CD4-positive, alpha-beta T cell treated with Interleukin-17A for 1 hour (primary cell): ENCODE results near the gene ACAD10.
"Not testable (repeated sequence)": the region's sequence is repeated elsewhere in the genome, so short reads cannot be mapped to it uniquely, and the experiment has no call there.

ENCODE experiments used
- DNase-seq: peaks from one replicate; pipeline ENCODE4 v3.0.0-alpha.2; 2020

ACAD10 gene

DNA sequence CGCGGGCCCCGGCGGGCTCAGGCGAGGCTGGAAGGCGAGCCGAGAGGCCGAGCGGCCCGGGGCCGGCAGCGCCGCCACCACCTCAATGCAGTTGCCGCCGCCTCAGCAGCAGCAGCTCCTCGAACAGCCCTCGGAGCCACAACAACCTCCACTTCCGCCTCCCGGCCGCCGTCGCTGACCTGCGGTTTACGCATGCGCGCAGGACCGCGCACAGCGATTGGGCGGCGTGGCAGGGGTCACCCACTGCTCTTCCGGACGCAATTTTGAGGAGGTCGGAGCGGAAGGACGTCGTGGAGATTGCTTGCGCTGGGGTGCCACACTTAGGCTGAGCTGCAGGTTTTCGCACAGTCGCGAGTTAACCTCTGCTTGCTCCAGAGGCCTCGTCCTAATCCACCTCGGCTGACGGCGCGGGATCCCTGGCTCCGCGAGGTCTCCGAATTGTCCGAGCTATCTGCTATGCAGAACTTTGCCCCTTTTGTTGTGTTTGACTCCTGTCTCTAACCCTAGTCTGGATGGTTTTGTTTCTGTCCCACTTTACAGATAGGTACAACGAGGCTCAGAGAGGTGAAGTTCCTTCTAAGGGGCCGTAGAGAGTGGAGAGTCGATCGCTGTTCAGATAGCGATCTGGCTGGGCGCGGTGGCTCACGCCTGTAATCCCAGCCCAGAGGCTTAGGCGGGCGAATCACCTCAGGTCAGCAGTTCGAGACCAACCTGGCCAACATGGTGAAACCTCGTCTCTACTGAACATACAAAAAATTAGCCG, at the start of gene ACAD10, which contains the start of gene BRAP:
Gene ACAD10, plus strand, starts transcription at position 243 of the 763 bp plus-strand sequence. CDS start 6,657 bp downstream, outside the sequence.
Gene BRAP, minus strand, starts transcription at position 146 of the 763 bp plus-strand sequence. CDS start 164 bp downstream, outside the sequence.
- DNase-seq, result peak; percentile 96

DNA sequence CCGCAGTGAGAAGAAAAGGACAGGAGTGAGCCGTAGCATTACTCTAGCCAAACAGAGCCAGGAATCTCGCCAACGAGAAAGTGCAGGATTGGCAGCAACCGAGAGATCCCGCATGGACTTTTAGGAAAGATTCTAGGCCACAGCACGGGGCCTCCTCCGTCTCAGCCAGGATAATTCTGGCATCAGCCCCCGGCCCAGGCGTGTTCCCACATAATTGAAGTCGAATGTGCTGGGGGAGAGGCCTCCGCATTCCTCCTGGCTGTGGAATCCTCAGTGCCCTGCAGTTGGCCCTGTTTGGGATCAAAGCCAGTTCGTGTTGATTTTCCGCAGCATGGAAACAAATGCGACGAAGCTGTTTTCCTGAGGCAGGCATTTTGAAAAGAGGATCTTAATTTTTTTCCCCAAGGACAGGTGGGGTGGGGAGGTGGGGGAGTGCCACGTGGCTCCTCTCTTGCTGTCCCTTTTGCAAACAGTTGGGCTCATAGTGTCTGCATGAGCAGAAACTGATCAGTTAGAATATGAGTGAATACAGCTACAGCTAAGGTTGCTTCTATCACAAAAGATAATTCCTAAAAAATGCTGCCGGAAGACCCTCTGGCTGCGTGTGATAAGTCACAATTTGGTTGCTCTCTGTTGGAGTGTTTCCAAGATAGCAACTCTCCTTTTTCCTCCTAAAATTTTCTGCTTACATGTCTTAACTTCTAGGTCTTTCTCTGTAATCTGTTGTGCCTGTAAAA, 49.5 kb upstream of the ACAD10 start:
- no peak for DNase-seq

DNA sequence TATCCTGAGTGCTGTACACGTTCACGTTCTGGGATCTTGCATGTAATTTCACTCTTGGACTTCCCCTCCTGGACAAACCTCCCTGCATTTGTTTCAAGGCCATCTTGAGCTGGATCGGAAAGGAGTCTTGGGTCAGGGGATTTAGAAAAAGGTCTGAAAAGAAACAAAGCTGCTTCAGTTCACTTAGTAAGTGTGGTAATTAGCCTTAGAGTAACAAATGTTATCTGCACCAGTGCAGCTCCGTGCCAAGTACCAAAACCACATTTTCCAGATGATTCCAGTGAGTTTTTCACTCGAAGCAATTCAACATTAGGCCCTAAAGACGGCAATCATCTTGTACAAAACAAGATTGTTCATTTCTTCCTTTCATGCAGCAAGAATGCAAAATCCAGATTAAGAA, 47.3 kb upstream of the ACAD10 start:
- DNase-seq, result no peak

DNA sequence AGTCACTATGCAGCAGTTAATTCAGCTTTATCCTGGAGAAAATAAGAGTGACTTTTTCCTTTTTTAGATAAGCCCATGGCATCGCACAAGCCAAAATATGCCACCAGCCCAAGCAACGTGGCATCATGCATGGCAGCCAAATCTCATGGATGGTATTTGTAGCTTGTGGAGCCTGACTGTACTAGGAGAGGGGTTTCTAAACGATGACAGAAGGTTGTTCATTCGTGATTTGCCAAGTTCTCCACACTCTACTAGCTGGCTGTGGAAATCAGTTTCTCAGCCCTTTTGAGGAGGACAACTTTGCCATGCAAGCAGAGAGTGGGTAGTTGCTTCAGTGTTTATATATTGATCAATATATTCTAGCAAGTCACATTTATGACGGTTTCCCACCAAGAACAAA, 45.3 kb upstream of the ACAD10 start:
- DNase-seq, result no peak

DNA sequence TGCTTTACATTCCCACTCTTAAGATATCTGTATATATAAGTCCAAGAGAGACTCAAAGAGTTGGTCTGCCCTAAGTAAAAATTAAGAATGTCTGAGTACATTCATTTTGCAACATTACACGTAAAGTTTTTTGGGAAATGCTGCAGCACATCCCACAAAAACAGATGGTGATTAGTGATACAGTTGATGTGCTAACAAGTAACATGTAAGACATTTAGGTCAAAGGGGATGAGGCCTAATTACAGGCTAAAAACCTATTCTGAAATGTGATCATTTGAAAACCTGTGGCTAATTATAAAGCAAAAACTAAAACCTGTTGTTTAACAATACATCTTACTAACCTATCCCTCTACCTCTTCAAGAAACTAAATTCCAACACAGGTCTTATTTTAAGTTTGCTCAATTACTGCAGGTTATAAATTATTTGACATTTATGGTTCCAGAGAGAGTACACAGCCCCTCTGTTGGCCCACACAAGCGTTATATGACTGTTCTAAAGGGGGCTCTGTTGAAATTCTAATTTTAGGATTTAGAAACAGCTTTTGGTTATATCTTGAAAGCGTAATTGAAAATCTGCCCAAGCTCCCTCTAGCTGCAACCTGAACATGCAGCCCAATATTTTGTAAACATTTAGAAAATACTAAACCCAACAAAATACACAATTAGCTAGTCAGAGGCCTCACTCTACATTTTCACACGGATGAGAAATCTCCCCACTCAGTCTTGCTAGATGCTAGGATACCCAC, 43.0 kb upstream of the ACAD10 start:
- DNase-seq, result no peak

DNA sequence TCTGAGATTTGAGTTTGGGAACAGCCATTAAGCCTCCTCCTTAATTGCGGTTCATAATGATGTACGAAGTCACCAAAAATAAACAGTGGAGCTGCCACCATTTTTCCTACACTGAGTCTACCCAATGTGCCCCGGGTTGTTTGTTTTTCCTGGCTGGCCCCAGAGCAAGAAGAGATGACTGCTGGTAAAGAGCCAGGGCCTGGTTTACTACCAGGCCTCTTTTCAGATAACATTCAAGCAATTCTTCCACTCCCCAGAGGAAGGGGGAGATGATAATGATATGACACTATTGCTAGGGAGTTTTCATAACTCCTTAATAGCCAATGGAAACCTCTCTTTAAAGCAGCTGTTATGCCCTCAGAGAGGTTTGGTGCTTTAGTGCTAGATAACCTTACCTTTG, 42.4 kb upstream of the ACAD10 start:
- DNase-seq, result no peak

DNA sequence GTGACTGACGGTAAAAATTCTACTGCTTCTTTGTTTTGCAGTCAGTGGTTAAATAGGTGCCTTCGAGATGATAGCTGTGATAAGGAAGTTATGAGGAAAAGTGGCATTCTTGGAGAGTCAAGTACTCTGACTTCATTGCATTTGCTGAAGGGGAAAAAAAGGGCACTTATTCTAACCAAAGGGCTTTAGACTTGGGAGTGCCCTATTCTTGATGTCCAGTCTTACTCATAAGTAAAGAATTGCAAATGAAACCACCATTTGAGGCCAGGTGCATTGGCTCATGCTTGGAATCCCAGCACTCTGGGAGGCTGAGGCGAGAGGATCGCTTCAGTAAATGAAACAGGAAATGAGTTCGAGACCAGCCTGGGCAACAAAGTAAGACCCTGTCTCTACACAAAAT, 40.4 kb upstream of the ACAD10 start:
- no peak for DNase-seq

DNA sequence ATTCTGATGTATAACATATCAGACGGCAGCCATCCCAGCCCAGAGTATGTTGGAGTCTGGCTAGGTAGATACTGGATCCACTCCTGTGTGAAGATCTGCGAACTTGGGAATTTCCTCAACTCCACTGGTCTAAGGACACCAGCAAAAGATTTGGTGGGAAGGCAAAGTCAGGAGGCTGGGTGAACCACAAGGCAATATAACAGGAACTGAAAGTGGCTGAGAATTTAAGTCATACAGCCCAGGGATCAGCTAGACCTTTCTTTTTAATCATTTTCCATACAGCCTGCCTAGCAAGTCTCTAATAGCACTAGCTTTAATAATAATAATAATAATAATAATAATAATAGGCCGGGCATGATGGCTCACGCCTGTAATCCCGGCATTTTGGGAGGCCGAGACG, 34.9 kb upstream of the ACAD10 start:
- no peak for DNase-seq

DNA sequence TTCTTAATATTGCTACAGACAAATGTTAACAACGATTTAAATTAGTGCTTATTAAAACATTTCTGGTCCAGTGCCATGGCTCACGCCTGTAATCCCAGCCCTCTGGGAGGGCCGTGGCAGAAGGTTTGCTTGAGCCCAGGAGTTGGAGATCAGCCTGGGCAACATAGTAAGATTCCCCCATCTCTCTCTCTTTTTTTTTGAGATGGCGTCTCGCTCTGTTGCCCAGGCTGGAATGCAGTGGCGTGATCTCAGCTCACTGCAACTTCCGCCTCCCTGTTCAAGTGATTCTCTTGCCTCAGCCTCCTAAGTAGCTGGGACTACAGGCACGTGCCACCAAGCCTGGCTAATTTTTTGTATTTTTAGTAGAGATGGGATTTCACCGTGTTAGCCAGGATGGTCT, 33.3 kb upstream of the ACAD10 start:
- not testable (repeated sequence) for DNase-seq

DNA sequence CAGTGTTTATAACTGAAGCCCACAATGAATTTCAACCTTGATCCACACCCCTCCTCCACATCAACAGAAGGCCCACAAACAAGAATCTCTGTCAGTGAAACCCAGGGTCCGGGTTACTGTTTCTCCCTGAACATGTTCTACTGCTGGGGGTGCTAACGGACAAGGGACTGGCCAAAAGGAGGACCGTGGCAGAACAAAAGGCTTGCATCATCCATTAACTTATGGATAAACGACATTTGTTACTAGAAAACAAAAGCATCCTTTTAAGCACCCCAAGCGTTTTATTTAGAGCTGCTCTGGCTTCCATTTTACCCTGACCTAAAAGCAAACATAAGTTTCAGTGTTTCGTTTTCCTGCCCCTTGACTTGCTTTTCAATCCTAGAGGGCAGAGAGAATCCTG, 32.3 kb upstream of the ACAD10 start:
- DNase-seq, result no peak

DNA sequence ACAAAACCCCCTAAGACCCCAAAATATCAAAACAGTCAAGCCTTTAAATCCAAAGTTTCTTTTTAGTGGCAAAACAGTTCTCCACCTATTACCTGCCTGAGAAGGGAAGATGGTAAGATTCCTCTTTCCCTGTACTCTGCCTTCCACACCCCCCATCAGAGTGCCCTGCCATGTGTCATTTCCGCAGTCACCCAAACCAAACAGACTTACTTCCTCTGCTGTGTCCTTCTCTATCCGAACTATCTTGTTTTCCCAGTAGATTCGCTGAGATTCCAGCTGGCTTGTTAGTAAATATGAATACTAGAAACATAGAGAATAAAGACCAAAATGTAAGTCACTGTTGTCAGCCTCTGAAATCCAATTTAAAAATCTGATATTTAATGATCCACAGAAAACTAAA, 30.5 kb upstream of the ACAD10 start:
- DNase-seq, result no peak

DNA sequence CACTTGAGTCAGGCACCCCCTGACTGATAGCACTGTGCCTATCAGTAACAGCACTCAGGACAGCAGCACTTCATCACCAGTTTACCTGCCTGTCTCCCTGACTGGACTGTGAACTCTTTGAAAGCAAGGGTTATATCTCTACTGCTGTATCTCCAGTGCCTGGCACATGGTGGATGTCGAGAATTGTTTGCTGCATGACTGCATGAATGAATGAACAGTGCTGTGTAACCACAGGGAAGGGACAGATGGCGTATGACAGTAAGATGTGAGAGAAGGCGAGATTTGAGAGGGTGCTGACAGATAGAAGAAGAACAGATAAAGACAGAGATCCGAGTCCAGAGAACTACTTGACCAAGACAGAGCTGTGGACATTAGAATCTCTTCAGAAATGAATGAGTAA, 29.8 kb upstream of the ACAD10 start:
- DNase-seq, result no peak

DNA sequence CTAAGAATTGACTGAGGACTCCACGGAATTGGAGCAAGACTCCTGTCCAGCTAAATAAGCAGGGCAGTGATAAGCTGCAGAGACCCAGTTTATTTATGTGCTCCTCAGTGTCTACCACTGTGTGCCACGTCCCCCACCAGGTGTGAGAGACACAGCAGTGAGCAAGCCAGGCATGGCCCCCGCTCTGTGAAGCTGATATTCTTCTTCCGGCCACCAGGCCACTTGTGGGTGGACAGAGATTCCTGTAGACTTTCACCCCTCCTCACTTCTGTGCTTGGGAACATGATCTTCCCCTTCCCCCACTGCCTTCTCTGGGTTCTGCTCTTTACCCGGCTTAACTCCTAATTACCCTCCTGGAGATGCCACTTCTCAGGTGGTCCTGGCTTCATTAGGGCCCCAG, 21.4 kb upstream of the ACAD10 start:
- no peak for DNase-seq

DNA sequence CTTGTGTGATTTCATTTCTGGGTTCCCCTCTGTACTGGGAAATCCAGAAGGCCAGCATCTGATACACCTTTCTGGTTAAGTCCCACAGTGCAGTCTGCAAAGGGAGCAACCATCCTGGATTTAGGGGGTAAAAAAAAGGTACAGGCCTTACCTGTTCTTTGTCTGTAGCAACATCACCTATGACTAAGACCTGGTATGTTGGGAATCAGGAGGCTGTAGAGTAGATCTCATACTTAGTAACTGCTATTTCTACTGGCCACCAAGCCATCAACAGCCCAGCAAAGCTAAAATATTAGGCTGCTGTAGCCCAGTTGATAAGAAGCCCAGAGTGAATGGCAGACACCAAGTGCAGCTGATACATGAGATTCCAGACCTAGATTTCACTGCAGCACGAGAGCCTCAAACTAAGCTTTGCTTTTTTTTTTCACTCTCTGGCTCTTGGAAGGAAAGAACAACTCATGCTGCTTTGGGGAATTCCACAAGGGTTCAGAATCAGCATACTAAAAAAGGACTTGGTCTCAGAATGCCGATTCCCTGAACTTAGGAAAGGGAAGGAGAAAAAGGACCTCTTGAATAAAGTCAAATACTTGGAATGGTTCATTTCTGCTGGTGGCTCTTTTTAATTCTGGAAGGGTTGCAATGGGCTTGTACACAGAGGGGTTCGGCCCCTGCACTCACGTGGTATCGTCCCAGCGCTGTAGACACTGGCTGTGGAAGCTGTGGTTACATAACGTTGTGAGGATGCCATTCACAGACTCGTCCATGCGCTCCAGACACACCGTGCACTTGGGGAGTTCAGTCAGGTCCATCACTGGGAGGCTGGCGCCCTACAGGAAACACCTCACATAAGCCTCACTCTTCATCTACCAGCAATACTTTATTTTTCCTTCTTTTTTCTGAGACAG, 20.6 kb upstream of the ACAD10 start:
- no peak for DNase-seq

DNA sequence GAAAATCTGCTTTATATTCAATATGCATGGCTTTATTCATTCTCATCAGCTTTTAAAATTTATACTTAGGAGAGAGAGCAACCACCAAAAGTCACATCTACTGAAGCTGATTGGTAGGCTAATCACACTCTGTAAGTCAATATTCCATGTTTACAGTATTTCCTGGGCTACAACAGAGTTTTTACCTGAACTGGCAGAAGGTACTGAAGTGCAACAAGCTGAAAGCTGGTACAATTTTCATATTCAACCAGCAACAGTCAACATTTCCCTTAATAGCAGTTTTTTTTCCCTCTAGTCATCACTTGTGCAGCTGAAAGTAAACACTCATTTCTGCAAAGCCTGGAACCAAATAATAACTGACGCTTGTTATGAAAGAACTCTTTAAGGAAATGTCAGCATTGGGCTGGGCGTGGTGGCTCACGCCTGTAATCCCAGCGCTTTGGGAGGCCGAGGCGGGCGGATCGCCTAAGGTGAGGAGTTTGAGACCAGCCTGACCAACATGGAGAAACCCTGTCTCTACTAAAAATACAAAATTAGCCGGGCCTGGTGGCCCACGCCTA, 13.0 kb upstream of the ACAD10 start:
- DNase-seq, result no peak

DNA sequence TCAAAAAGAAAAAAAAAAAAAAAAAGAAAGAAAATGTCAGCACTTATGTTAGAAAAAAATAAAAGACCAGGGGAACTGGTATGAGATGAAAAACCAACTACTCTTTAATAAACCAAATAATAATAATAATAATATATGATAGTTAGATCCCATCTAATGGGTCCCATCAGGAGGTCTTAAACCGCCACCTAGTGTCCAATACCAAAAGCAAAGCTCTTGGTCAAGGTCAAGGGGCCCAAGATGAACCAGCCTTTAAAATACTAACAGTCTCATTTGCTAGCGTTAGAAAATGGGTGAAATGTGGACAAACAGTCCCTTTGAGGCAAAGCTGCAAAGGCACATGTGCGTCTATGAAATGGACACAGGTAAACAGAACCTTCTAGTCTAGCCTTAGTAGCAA, 12.3 kb upstream of the ACAD10 start:
- no peak for DNase-seq

DNA sequence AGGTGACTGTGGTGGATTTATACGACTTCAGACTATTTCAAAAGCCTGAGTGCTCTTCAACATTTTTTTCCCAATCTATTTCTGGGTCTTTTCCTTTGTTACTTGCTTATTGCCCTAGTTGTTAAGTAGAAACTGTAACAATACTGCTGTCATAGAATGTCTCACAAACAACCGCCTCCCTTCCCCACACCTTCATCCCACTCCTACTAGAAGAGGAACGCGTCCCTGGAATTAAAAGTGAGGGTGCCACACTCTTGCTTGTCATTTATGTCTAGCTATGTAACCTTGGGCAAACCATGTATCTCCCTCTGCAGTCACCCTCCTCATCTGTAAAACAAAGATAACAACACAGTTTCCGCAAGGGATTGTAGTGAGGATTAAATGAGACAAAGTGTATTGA, 8.7 kb upstream of the ACAD10 start:
- no peak for DNase-seq

DNA sequence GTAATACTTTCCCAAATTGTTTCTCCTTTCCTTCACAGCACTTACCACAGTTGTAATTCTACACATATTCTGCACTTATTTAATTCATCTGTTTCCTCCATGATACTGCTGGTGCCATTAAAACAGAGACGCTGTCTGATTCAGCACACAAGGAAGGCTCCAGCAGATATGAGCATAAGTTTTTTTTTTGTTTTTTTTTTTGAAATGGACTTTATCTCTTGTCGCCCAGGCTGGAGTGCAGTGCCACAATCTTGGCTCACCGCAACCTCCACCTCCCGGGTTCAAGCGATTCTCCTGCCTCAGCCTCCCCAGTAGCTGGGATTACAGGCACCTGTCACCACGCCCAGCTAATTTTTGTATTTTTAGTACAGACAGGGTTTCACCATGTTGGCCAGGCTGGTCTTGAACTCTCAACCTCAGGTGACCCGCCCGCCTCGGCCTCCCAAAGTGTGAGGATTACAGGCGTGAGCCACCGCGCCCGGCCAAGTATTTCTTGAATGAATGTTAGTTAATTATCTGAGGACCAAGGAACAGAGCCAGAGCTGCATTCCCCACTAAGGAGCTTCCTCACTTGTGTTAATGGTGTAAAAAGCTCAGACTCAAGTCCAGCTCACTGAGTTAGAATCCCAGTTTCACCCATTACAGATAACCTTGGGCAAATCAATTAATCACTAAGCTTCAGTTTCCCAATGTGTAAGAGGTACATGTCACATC, 1.2 kb upstream of the ACAD10 start:
- not testable (repeated sequence) for DNase-seq

DNA sequence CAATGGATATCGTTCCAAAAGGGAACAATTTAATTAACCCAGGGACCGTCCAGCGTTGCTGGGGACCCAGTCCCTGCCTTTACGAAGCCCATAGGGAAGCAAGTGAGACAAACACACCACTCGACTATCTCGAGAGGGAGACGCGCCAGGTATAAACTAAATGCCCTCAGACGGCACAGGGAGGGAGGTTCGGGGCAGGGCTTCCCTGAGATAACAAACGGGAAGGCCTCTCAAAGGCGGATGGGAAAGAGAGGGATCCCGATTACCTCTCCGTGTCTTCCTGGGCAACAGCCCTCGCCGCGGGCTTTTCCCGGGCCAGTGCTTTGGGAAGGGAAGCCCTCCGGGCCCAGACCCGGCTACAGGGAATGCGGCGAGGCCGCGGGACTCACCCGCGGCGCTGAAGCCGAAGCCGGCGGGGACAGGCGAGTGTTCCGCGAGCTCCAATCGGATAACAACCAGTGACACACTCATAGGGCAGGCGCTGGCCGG, 487 bp upstream of the ACAD10 start:
- DNase-seq, result no peak

DNA sequence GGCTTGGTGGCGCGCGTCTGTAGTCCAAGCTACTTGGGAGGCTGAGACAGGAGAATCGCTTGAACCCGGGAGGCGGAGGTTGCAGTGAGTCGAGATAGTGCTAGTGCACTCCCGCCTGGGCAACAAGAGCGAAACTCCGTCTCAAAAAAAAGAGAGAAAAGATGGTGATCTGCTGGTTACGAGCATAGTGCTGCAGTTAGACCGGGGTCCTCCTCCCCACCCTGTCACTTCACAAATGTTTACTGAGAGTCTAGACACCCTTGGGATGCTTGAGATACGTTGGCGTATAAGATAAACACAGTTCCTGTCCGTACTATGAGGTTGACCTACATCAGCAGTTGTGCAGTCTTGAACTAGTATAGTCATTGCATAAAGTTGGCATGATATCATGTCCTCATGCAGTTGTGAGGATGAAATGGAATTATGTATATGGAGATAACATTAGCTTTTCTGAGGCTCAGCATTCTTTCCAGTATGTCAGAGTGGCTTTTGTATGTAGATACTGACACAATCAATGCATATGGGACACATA, 787 bp downstream of the ACAD10 start:
- peak; percentile 2 for DNase-seq

DNA sequence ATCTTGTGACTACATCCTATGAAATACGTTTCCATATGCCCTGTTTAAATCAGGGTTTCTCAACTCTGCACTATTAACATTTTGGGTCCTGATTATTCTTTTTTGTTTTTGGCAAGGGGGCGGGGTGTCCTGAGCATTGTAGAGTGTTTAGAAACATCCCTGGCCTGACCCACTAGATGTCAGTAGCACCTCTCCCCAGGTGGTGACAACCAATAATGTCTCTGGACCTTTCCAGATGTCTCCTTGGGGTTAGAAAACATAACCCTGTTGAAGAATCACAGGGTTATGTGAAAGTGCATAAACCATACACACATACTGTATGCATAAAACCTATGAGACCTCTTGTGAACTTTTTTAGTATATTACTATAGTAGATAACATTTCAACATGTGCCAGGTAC, 1.4 kb downstream of the ACAD10 start:
- DNase-seq, result peak; percentile 5
